Heart left ventricle (tissue), 16 donors: ENCODE data around the gene C1QTNF6. TPM values are rescaled to one million over a fixed set of nuclear protein-coding genes. Genes with fewer than 3 reads are reported as not detected.

Source experiments
- ATAC-seq, 4 donors: fragments of 200-7000 bp; cut with Tn5 transposase; one replicate each; pipeline ENCODE4 v1.9.1; 2020 to 2022; ENCODE audit warnings: moderate library complexity in 4 of 4, mild to moderate bottlenecking in 3 of 4, moderate number of reproducible peaks in 1 of 4
- DNase-seq, 5 donors: peaks; one replicate each; pipeline ENCODE4 v3.0.0-alpha.2; 2020
- H3K27ac ChIP-seq, 12 donors: fragments of 200-600 bp; sonication (generic) in 4 of 12; one replicate each; pipeline versions ENCODE4 v1.5.0 to v1.8.0; 2016 to 2022; ENCODE audit warnings: mild to moderate bottlenecking in 2 of 12
- H3K27me3 ChIP-seq, 9 donors: fragments of 200-600 bp; sonication (generic) in 2 of 9; one replicate each; pipeline versions ENCODE4 v1.5.1 to v1.8.0; 2016 to 2022; ENCODE audit warnings: mild to moderate bottlenecking in 3 of 9
- H3K36me3 ChIP-seq, 9 donors: fragments of 200-600 bp; sonication (generic) in 2 of 9; one replicate each; pipeline versions ENCODE4 v1.5.0 to v1.8.0; 2018 to 2022; ENCODE audit warnings: mild to moderate bottlenecking in 2 of 9
- H3K4me1 ChIP-seq, 12 donors: fragments of 200-600 bp; sonication (generic) in 4 of 12; one replicate each; pipeline versions ENCODE4 v1.5.0 to v1.8.0; 2016 to 2022; ENCODE audit warnings: mild to moderate bottlenecking in 3 of 12
- H3K4me3 ChIP-seq, 12 donors: fragments of 200-600 bp; sonication (generic) in 4 of 12; one replicate each; pipeline versions ENCODE4 v1.5.0 to v1.8.0; 2017 to 2022; ENCODE audit warnings: mild to moderate bottlenecking in 9 of 12, moderate library complexity in 4 of 12
- H3K9me3 ChIP-seq, 12 donors: fragments of 200-600 bp; sonication (generic) in 4 of 12; one replicate each; pipeline versions ENCODE4 v1.5.0 to v1.8.0; 2016 to 2022; ENCODE audit warnings: mild to moderate bottlenecking in 1 of 12
- POLR2A ChIP-seq, 2 donors: fragments of 450-650 bp; IDR thresholded peaks; one replicate each; pipeline ENCODE4 v1.6.1; 2017; ENCODE audit warnings: antibody characterized with exemption in 2 of 2, mild to moderate bottlenecking in 2 of 2, moderate library complexity in 2 of 2
- WGBS, 4 donors: extraction: QIAGEN DNeasy Blood & Tissue Kit in 2 of 4; methylation state at CpG; one replicate each; pipeline versions ENCODE4 v1.1.5 to v1.1.7; 2013 to 2018; 5-methylcytosine and 5-hydroxymethylcytosine counted together
- intact Hi-C, 10 donors: fragments of 100-400 bp; cut with DNase I; formaldehyde crosslinking; loops; one replicate each; pipeline versions ENCODE4 v1.11.1 to v1.14.2; 2022
- polyA plus RNA-seq, 2 donors: library from polyadenylated mRNA; stranded (reverse); fragments of 200-250 nt; gene quantifications; one replicate each; pipeline ENCODE4 v1.2.3, GENCODE V29; 2013
- total RNA-seq, 9 donors: library from RNA; depleted of rRNA in 2 of 9; stranded (reverse); fragments of >200 nt in 2 of 9; fragmentation: NEBNext Ultra II Directional in 3 of 9; extraction: Animal tissue kit (Norgen Biotek cat#: 25700) in 3 of 9; gene quantifications; one replicate each; pipeline versions ENCODE4 v1.1.0 to v1.2.4, GENCODE V29; 2016 to 2023
- TF ChIP-seq, protein P1 (sequence below), 12 donors: fragments of 200-600 bp; sonication (generic) in 4 of 12; IDR thresholded peaks; one replicate each; pipeline versions ENCODE4 v1.5.0 to v1.8.0; 2018 to 2022; ENCODE audit warnings: antibody characterized with exemption in 12 of 12, mild to moderate bottlenecking in 5 of 12
- donor health status: ischemic (EF 13 %, LVEDD 7.1; RV severe dilation, severe dysfunction).
- donor health status: healthy with polysubstance abuse.
- donor health status: DM: no; HTN: yes; CAD: no.
- donor health status: DM: no; HTN: no; CAD: no.
- donor health status: ischemic (EF 25% LVEDD 6.9; RV normal size, moderate dysfunction).
- donor health status: ischemic (EF 25% LVEDD 5.7; RV mildly dilated, moderate dysfunction).
- donor health status: healthy.
- donor health status: DM: yes; HTN: yes; CAD: no.
- donor health status: ischemic (EF 35%, LVEDD 5.7; RV mildly dilated, moderate dysfunction).
- donor health status: nonischemic (EF 11% LVEDD 7.7; RV severe dilation, severe dysfunction).
- donor health status: DM: yes; HTN: yes; CAD: no.
- donor health status: PGD.
- donor health status: ischemic (EF 29% LVEDD 5.4; RV normal size, mild dysfunction).
- donor health status: nonischemic (EF 23%, LVEDD 6.1; RV moderate dilation, normal function).

Gene C1QTNF6
- total and polyA plus RNA-seq, 11 donors = 0.31 to 11.9 (median 1.4) TPM

- Histone ChIP-seq H3K4me3 (peak overlapping the region in 3 of 12 donors; percentile 19 to 43 (median 28)), H3K9me3 (no peaks in the 10 kb centered on the region), H3K36me3 (no peaks in the 10 kb centered on the region), H3K27ac (peak overlapping the region in 7 of 12 donors; percentile 2 to 71 (median 25)), H3K4me1 (peaks cover 0 to 25% (median 13%) of the 10 kb centered on the region in 12 donors), H3K27me3 (peaks cover 0 to 4% (median 0%) of the 10 kb centered on the region in 9 donors)
- DNase-seq (peak in 3 of 5 donors; percentile 31 to 51 (median 34)), ATAC-seq (peak in 2 of 4 donors; percentile 23 to 54)
- no peak for TF ChIP-seq POLR2A (IDR thresholded peaks at IDR 0.05)
- TF ChIP-seq, protein P1, sequence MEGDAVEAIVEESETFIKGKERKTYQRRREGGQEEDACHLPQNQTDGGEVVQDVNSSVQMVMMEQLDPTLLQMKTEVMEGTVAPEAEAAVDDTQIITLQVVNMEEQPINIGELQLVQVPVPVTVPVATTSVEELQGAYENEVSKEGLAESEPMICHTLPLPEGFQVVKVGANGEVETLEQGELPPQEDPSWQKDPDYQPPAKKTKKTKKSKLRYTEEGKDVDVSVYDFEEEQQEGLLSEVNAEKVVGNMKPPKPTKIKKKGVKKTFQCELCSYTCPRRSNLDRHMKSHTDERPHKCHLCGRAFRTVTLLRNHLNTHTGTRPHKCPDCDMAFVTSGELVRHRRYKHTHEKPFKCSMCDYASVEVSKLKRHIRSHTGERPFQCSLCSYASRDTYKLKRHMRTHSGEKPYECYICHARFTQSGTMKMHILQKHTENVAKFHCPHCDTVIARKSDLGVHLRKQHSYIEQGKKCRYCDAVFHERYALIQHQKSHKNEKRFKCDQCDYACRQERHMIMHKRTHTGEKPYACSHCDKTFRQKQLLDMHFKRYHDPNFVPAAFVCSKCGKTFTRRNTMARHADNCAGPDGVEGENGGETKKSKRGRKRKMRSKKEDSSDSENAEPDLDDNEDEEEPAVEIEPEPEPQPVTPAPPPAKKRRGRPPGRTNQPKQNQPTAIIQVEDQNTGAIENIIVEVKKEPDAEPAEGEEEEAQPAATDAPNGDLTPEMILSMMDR (IDR thresholded peaks at IDR 0.05) = no peak
- WGBS, 4 donors = 55 to 67% (median 62%) methylated on average over 17 of the region's 17 CpGs
- intact Hi-C loops = loop anchor here in 2 of 10 donors (10.0 kb wide), 3 partner anchors 93 to 383 kb away; no protein-coding TSS in a partner anchor
These were observed 20.7 kb downstream of the C1QTNF6 start for GRCh38 chr22:37167176-37167980.

DNA sequence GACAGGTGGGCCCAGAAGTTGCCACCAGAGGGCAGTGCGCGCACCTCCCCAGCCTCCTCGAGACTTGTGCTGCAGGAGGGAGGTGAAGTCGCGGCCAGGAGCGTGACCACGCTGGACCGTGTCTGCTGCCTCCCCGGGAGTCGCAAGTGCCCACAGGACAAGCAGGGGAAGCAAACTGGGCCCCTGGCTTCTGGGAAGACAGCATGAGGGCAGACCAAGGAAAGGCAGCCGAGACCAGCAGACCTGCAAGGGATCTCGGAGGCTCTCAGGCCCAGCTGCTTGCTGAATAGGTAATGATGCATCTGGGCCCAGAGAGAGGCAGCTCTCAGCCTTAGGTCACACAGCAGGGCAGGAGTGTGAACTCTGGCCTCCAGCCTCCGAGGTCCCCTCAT is 21.4 kb downstream of the C1QTNF6 start:
- intact Hi-C loops = loop anchor here in 9 of 10 donors (1.0 to 10.0 kb wide), 5 partner anchors 31 to 382 kb away; no protein-coding TSS in a partner anchor
- WGBS, 4 donors = 4 to 15% (median 13%) methylated on average over 11 to 13 of the region's 13 CpGs
- H3K27ac ChIP-seq = peak overlapping the region in 7 of 12 donors; percentile 2 to 71 (median 25)

GRCh38 chr22:37165940-37166674 is 21.9 kb downstream of the C1QTNF6 start:
- H3K9me3 ChIP-seq = peaks cover 0 to 5% (median 0%) of the 10 kb centered on the region in 12 donors
- WGBS, 4 donors = 55 to 65% (median 61%) methylated on average over 23 to 25 of the region's 25 CpGs
- TF ChIP-seq POLR2A (IDR thresholded peaks at IDR 0.05) = no peak
- TF ChIP-seq, protein P1 (IDR thresholded peaks at IDR 0.05) = no peak
- H3K4me3 ChIP-seq = peak overlapping the region in 1 of 12 donors; percentile 43
- H3K27ac ChIP-seq = peak overlapping the region in 1 of 12 donors; percentile 71
- H3K36me3 ChIP-seq = no peaks in the 10 kb centered on the region
- intact Hi-C loops = loop anchor here in 9 of 10 donors (1.0 to 10.0 kb wide), 5 partner anchors 31 to 381 kb away; no protein-coding TSS in a partner anchor
- DNase-seq = peak in 3 of 5 donors; percentile 12 to 56 (median 20)
- peak in 1 of 4 donors; percentile 11 for ATAC-seq
- peaks cover 0 to 4% (median 0%) of the 10 kb centered on the region in 9 donors for H3K27me3 ChIP-seq
- H3K4me1 ChIP-seq = peaks cover 0 to 31% (median 13%) of the 10 kb centered on the region in 12 donors

More for the DNA sequence above, 21.4 kb downstream of the C1QTNF6 start:
- DNase-seq (peak; percentile 83 to 93 (median 89)), ATAC-seq (peak; percentile 90 to 97 (median 93))
- Histone ChIP-seq H3K4me3 (peak overlapping the region in 4 of 12 donors; percentile 13 to 43 (median 24)), H3K36me3 (no peaks in the 10 kb centered on the region), H3K9me3 (no peaks in the 10 kb centered on the region), H3K27me3 (peaks cover 0 to 4% (median 0%) of the 10 kb centered on the region in 9 donors), H3K4me1 (peaks cover 0 to 31% (median 13%) of the 10 kb centered on the region in 12 donors)
- TF ChIP-seq, protein P1 (IDR thresholded peaks at IDR 0.05) = peak; percentile 86 to 98 (median 92)
- TF ChIP-seq POLR2A (IDR thresholded peaks at IDR 0.05) = no peak
